IMR-90 (cell line): Measurements from ENCODE around the gene ZFHX3. TPM values are rescaled to one million over a fixed set of nuclear protein-coding genes. Genes with fewer than 3 reads are reported as not detected.

Source experiments
- ATAC-seq: fragments of 200-7000 bp; cut with Tn5 transposase; 2 replicates; pipeline ENCODE4 v1.9.1; 2020; ENCODE audit warnings: low read depth, mild to moderate bottlenecking, moderate library complexity
- BruUV-seq: library from RNA; stranded (reverse); fragments of 400-500 nt; replicated peaks from 2 replicates; lab custom pipeline; 2021; lab: Mats Ljungman, UMichigan
- CTCF ChIA-PET: fragments of 300-600 bp; formaldehyde crosslinking; extraction: SDS; loops from one replicate; lab custom pipeline; 2021; ENCODE audit warnings: antibody characterized with exemption; lab: Yijun Ruan, JAX
- POLR2A ChIA-PET: fragments of 300-600 bp; sonication (Branson Sonifier 250); formaldehyde crosslinking; loops from one replicate; lab custom pipeline; 2022; ENCODE audit warnings: antibody characterized with exemption; ENCODE audit not compliant: unreplicated experiment; lab: Charles Lee
- DNase-seq: peaks from one replicate; pipeline ENCODE4 v3.0.0; 2013
- H2AFZ ChIP-seq: replicated peaks from 2 replicates; pipeline ENCODE3; 2013; ENCODE audit warnings: low read length, mild to moderate bottlenecking; ENCODE audit not compliant: poor library complexity
- H2AK5ac ChIP-seq: 2 replicates; pipeline ENCODE4 v1.6.1; 2013; ENCODE audit warnings: low read depth, low read length, inconsistent platforms
- H2AK9ac ChIP-seq: replicated peaks from 2 replicates; pipeline ENCODE3; 2013; ENCODE audit warnings: mild to moderate bottlenecking, low read depth, low read length, moderate library complexity; ENCODE audit not compliant: poor library complexity
- H2BK120ac ChIP-seq: 2 replicates; pipeline ENCODE4 v1.6.1; 2013; ENCODE audit warnings: low read depth, low read length, inconsistent platforms
- H2BK15ac ChIP-seq: 3 replicates; pipeline ENCODE4 v1.6.1; 2013; ENCODE audit warnings: low read depth, low read length, inconsistent platforms
- H2BK20ac ChIP-seq: 2 replicates; pipeline ENCODE4 v1.6.1; 2013; ENCODE audit warnings: low read depth, mild to moderate bottlenecking, inconsistent platforms, low read length, moderate library complexity
- H2BK5ac ChIP-seq: 2 replicates; pipeline ENCODE4 v1.6.1; 2013; ENCODE audit warnings: mild to moderate bottlenecking, low read depth, low read length, inconsistent platforms; ENCODE audit not compliant: poor library complexity, severe bottlenecking
- H3K14ac ChIP-seq: replicated peaks from 2 replicates; pipeline ENCODE4 v1.6.1; 2013; ENCODE audit warnings: low read depth, low read length, inconsistent platforms
- H3K18ac ChIP-seq: 2 replicates; pipeline ENCODE4 v1.6.1; 2013; ENCODE audit warnings: low read depth, low read length, control low read depth
- H3K23ac ChIP-seq: 2 replicates; pipeline ENCODE4 v1.6.1; 2013; ENCODE audit warnings: low read depth, low read length, inconsistent platforms
- H3K27ac ChIP-seq: 2 replicates; pipeline ENCODE4 v1.5.1; 2013; ENCODE audit warnings: mild to moderate bottlenecking, control low read depth, low read length; ENCODE audit not compliant: insufficient read depth
- H3K27me3 ChIP-seq: 2 replicates; pipeline ENCODE4 v1.6.1; 2013; ENCODE audit warnings: low read length; ENCODE audit not compliant: control insufficient read depth, insufficient read depth
- H3K36me3 ChIP-seq: 2 replicates; pipeline ENCODE4 v1.6.1; 2013; ENCODE audit warnings: low read length, mixed read lengths; ENCODE audit not compliant: control insufficient read depth, insufficient read depth
- H3K4ac ChIP-seq: 2 replicates; pipeline ENCODE4 v1.6.1; 2013; ENCODE audit warnings: low read depth, low read length, inconsistent platforms
- H3K4me1 ChIP-seq: 2 replicates; pipeline ENCODE4 v1.6.1; 2013; ENCODE audit warnings: low read length, mixed read lengths; ENCODE audit not compliant: control insufficient read depth, insufficient read depth
- H3K4me2 ChIP-seq: 2 replicates; pipeline ENCODE4 v1.6.1; 2013; ENCODE audit warnings: low read depth, mild to moderate bottlenecking, control low read depth, low read length, moderate library complexity
- H3K4me3 ChIP-seq: 2 replicates; pipeline ENCODE4 v1.5.1; 2013; ENCODE audit warnings: low read depth, mild to moderate bottlenecking, control low read depth, low read length, moderate library complexity; ENCODE audit not compliant: insufficient read depth
- H3K56ac ChIP-seq: 2 replicates; pipeline ENCODE4 v1.6.1; 2013; ENCODE audit warnings: low read length, inconsistent platforms; ENCODE audit not compliant: insufficient read depth; ENCODE audit errors: extremely low read depth
- H3K79me1 ChIP-seq, 2 experiments: 2 replicates each; pipeline ENCODE4 v1.6.1; 2013; ENCODE audit warnings: low read length in 2 of 2, inconsistent platforms in 1 of 2, low read depth in 1 of 2
- H3K9ac ChIP-seq: 2 replicates; pipeline ENCODE4 v1.6.1; 2013; ENCODE audit warnings: low read depth, low read length, control low read depth
- H3K9me1 ChIP-seq: 2 replicates; pipeline ENCODE4 v1.6.1; 2013; ENCODE audit warnings: low read length, inconsistent platforms; ENCODE audit not compliant: insufficient read depth
- H3K9me3 ChIP-seq: 2 replicates; pipeline ENCODE4 v1.6.1; 2013; ENCODE audit warnings: low read length; ENCODE audit not compliant: control insufficient read depth, insufficient read depth
- H4K20me1 ChIP-seq: 2 replicates; pipeline ENCODE4 v1.6.1; 2013; ENCODE audit warnings: low read length, inconsistent platforms; ENCODE audit not compliant: insufficient read depth
- H4K5ac ChIP-seq: 2 replicates; pipeline ENCODE4 v1.6.1; 2013; ENCODE audit warnings: mild to moderate bottlenecking, low read depth, low read length, control low read depth
- H4K8ac ChIP-seq, 2 experiments: 2 replicates each; pipeline ENCODE4 v1.6.1; 2013; ENCODE audit warnings: low read depth in 2 of 2, low read length in 2 of 2, control low read depth in 1 of 2, inconsistent platforms in 1 of 2
- H4K91ac ChIP-seq: 2 replicates; pipeline ENCODE4 v1.6.1; 2013; ENCODE audit warnings: low read depth, low read length, inconsistent platforms; ENCODE audit not compliant: insufficient read depth
- CEBPB ChIP-seq: IDR thresholded peaks from 2 replicates; pipeline ENCODE4 v1.6.1; 2012; ENCODE audit warnings: low read depth, low read length, improper control_type of control experiment
- MAFK ChIP-seq: IDR thresholded peaks from 2 replicates; pipeline ENCODE4 v1.6.1; 2012; ENCODE audit warnings: low read depth, low read length, improper control_type of control experiment
- MAZ ChIP-seq: IDR thresholded peaks from 2 replicates; pipeline ENCODE4 v1.6.1; 2012; ENCODE audit warnings: low read depth, mild to moderate bottlenecking, low read length, improper control_type of control experiment, moderate library complexity, borderline replicate concordance
- POLR2A ChIP-seq: IDR thresholded peaks from 2 replicates; pipeline ENCODE4 v1.6.1; 2012; ENCODE audit warnings: mild to moderate bottlenecking, low read depth, low read length
- RAD21 ChIP-seq: IDR thresholded peaks from 2 replicates; pipeline ENCODE4 v1.6.1; 2012; ENCODE audit warnings: low read length, improper control_type of control experiment
- SMC3 ChIP-seq: fragments of 150-350 bp; IDR thresholded peaks from 2 replicates; pipeline ENCODE4 v1.6.1; 2016; ENCODE audit warnings: low read depth, mild to moderate bottlenecking, antibody characterized with exemption, low read length, moderate library complexity
- WGBS, 2 experiments: methylation state at CpG; one replicate each; pipeline versions ENCODE4 v1.1.5 to v1.1.7; 2013; ENCODE audit warnings: missing lambda C conversion rate in 2 of 2; ENCODE audit not compliant: insufficient read length in 1 of 2; ENCODE audit errors: extremely low coverage in 2 of 2; 5-methylcytosine and 5-hydroxymethylcytosine counted together
- dilution Hi-C: fragments of 300-500 bp; cut with HindIII; formaldehyde crosslinking; loops from one replicate; pipeline ENCODE4 v1.14.3; 2018; ENCODE audit warnings: low sequenced_read_pairs; ENCODE audit not compliant: unreplicated experiment
- in situ Hi-C: fragments of 300-500 bp; cut with MboI; formaldehyde crosslinking; loops from 3 replicates; pipeline ENCODE4 v1.14.3; 2019; ENCODE audit warnings: low sequenced_read_pairs, inconsistent platforms, mixed read lengths
- intact Hi-C: fragments of 100-400 bp; cut with micrococcal nuclease; formaldehyde crosslinking; loops from 2 replicates; pipeline ENCODE4 v1.10.0; 2022
- polyA plus RNA-seq, 3 experiments: library from polyadenylated mRNA; depleted of rRNA; stranded (reverse); fragments of >200 nt; gene quantifications; 2 replicates each; pipeline ENCODE4 v1.2.3, GENCODE V29; 2012; ENCODE audit warnings: low replicate concordance in 1 of 3
- total RNA-seq: library from RNA; depleted of rRNA; stranded (reverse); fragments of >200 nt; gene quantifications from 2 replicates; pipeline ENCODE4 v1.2.3, GENCODE V29; 2012

ZFHX3 gene
- total and polyA plus RNA-seq, 2 of the 4 experiments (the other 2 are of a cell fraction): 1.4 to 1.7 TPM

GRCh38 chr16:72924927-72925630 is 122.8 kb downstream of the ZFHX3 start:
- Histone ChIP-seq H3K18ac (no peak overlapping the region), H2AK9ac (no peak overlapping the region), H3K4me3 (no peak overlapping the region), H4K5ac (no peak overlapping the region), H2BK120ac (no peak overlapping the region), H2BK5ac (no peak overlapping the region), H3K4ac (no peak overlapping the region), H3K56ac (no peak overlapping the region), H3K4me1 (peaks cover 15% of the 10 kb centered on the region), H4K20me1 (peaks cover 62% of the 10 kb centered on the region), H3K9ac (no peak overlapping the region), H2AFZ (no peak overlapping the region), H3K79me1 (peaks cover 53 to 71% of the 10 kb centered on the region in 2 experiments), H4K91ac (no peak overlapping the region), H3K14ac (no peak overlapping the region), H3K23ac (no peak overlapping the region), H3K9me3 (no peaks in the 10 kb centered on the region), H2BK15ac (no peak overlapping the region), H3K27ac (no peak overlapping the region), H3K9me1 (peaks cover 8% of the 10 kb centered on the region; the same call in 1 of the 2 replicates), H2AK5ac (no peak overlapping the region), H3K36me3 (no peaks in the 10 kb centered on the region), H4K8ac (no peak overlapping the region), H2BK20ac (no peak overlapping the region), H3K4me2 (no peak overlapping the region), H3K27me3 (peaks cover 4% of the 10 kb centered on the region; the same call in 1 of the 2 replicates)
- WGBS, 2 experiments: 94% methylated on average over 9 of the region's 17 CpGs; no CpG with 5 or more reads in 1 of the 2 experiments
- CTCF ChIA-PET: no interaction called here
- POLR2A ChIA-PET: no interaction called here
- in situ Hi-C loops (no loop called here), dilution Hi-C loops (loop anchor here (25.0 kb wide), 1 partner anchor 112 kb away; the partner anchor contains the start of gene ZFHX3), intact Hi-C loops (no loop called here)
- ATAC-seq (no peak), DNase-seq (no peak)
- no peak for TF ChIP-seq POLR2A
- TF ChIP-seq RAD21: no peak
- TF ChIP-seq SMC3: no peak
- no peak for TF ChIP-seq CEBPB
- TF ChIP-seq MAFK: no peak
- no peak for TF ChIP-seq MAZ
- no TSS peak for BruUV-seq
